GM19397 (cell line): ENCODE data around the gene RABL3.
A peak's percentile ranks its signal among the peaks of the same experiment; 100 is the strongest.
"Not testable (repeated sequence)": the region's sequence is repeated elsewhere in the genome, so short reads cannot be mapped to it uniquely, and the experiment has no call there.

Experiments used
- ATAC-seq: cut with Tn5 transposase; IDR thresholded peaks from one replicate; pipeline ENCODE4 v1.9.1; 2021; ENCODE audit warnings: mild to moderate bottlenecking, moderate library complexity; ENCODE audit not compliant: unreplicated experiment

RABL3 gene

GRCh38 chr3:120742198-120742848 is at the start of gene RABL3, which contains the start of gene GTF2E1:
Gene RABL3, minus strand, starts transcription at chr3:120742516. Its CDS starts 9 bp downstream, at chr3:120742507.
Gene GTF2E1, plus strand, starts transcription at chr3:120742744. Its CDS starts 7,809 bp downstream, at chr3:120750553.
- ATAC-seq = peak; percentile 99

GRCh38 chr3:120791913-120792312 is 49.6 kb upstream of the RABL3 start:
- ATAC-seq = no peak

GRCh38 chr3:120791010-120791409 is 48.7 kb upstream of the RABL3 start:
- no peak for ATAC-seq

GRCh38 chr3:120785832-120786231 is 43.5 kb upstream of the RABL3 start:
- peak; percentile 74 for ATAC-seq

GRCh38 chr3:120780977-120781376 is 38.7 kb upstream of the RABL3 start:
- ATAC-seq = peak; percentile 93

GRCh38 chr3:120778776-120779175 is 36.5 kb upstream of the RABL3 start:
- ATAC-seq = no peak

- no peak for ATAC-seq
Measured at GRCh38 chr3:120775411-120775810, 33.1 kb upstream of the RABL3 start.

- no peak for ATAC-seq
Measured at GRCh38 chr3:120773932-120774331, 31.6 kb upstream of the RABL3 start.

- no peak for ATAC-seq
Measured at GRCh38 chr3:120772081-120772480, 29.8 kb upstream of the RABL3 start.

- ATAC-seq = no peak
Measured at GRCh38 chr3:120770891-120771290, 28.6 kb upstream of the RABL3 start.

GRCh38 chr3:120769436-120769835 is 27.1 kb upstream of the RABL3 start:
- ATAC-seq = no peak

- ATAC-seq = no peak
Measured at GRCh38 chr3:120767106-120767505, 24.8 kb upstream of the RABL3 start.

- ATAC-seq = no peak
Measured at GRCh38 chr3:120766576-120766975, 24.3 kb upstream of the RABL3 start.

- ATAC-seq = peak; percentile 57
Measured at GRCh38 chr3:120765830-120766493, 23.6 kb upstream of the RABL3 start.

- ATAC-seq = no peak
Measured at GRCh38 chr3:120764206-120764605, 21.9 kb upstream of the RABL3 start.

GRCh38 chr3:120763601-120764000 is 21.3 kb upstream of the RABL3 start:
- ATAC-seq = peak; percentile 69

GRCh38 chr3:120762615-120763014 is 20.3 kb upstream of the RABL3 start:
- no peak for ATAC-seq

GRCh38 chr3:120758551-120758950 is 16.2 kb upstream of the RABL3 start:
- ATAC-seq = not testable (repeated sequence)

- no peak for ATAC-seq
Measured at GRCh38 chr3:120756061-120756460, 13.7 kb upstream of the RABL3 start.

- no peak for ATAC-seq
Measured at GRCh38 chr3:120753810-120754209, 11.5 kb upstream of the RABL3 start.

- ATAC-seq = no peak
Measured at GRCh38 chr3:120752865-120753264, 10.5 kb upstream of the RABL3 start.

GRCh38 chr3:120752230-120752629 is 9.9 kb upstream of the RABL3 start:
- ATAC-seq = no peak
